HG02759 (cell line): Measurements from ENCODE around the gene BAX.

Experiments
- ATAC-seq: cut with Tn5 transposase; IDR thresholded peaks from one replicate; pipeline ENCODE4 v1.9.1; 2021; ENCODE audit warnings: mild to moderate bottlenecking, moderate library complexity; ENCODE audit not compliant: unreplicated experiment

The BAX gene

GRCh38 chr19:48977061-48977460 lies 22.4 kb downstream of the BAX start:
- no peak for ATAC-seq

- ATAC-seq = no peak
Observed at GRCh38 chr19:48982280-48982679, 27.6 kb downstream of the BAX start.

GRCh38 chr19:48985711-48986110 lies 31.0 kb downstream of the BAX start:
- ATAC-seq = no peak

- no peak for ATAC-seq
Observed at GRCh38 chr19:48986211-48986610, 31.5 kb downstream of the BAX start.

- ATAC-seq = no peak
Observed at GRCh38 chr19:48987323-48987722, 32.6 kb downstream of the BAX start.

GRCh38 chr19:48988286-48988685 lies 33.6 kb downstream of the BAX start:
- ATAC-seq = no peak

- ATAC-seq = no peak
Observed at GRCh38 chr19:48988860-48989259, 34.2 kb downstream of the BAX start.

GRCh38 chr19:48989701-48990291 lies 35.1 kb downstream of the BAX start:
- no peak for ATAC-seq

GRCh38 chr19:48990400-48990799 lies 35.7 kb downstream of the BAX start:
- ATAC-seq = no peak

- ATAC-seq = no peak
Observed at GRCh38 chr19:48991011-48991609, 36.4 kb downstream of the BAX start.

GRCh38 chr19:48991873-48992580 lies 37.4 kb downstream of the BAX start:
- no peak for ATAC-seq

GRCh38 chr19:48992581-48993174 lies 38.0 kb downstream of the BAX start:
- ATAC-seq = no peak

- ATAC-seq = peak; percentile 89
Observed at GRCh38 chr19:48993175-48994034, 38.7 kb downstream of the BAX start, which contains the start of the genes GYS1 and RUVBL2. Gene GYS1 (minus strand): TSS chr19:48993309. CDS start chr19:48993112, 197 bp downstream. Gene RUVBL2 (plus strand): TSS chr19:48993887. CDS start chr19:48993912, 25 bp downstream.

- no peak for ATAC-seq
Observed at GRCh38 chr19:48994035-48994386, 39.3 kb downstream of the BAX start.

- no peak for ATAC-seq
Observed at GRCh38 chr19:48997972-48998371, 43.3 kb downstream of the BAX start.

- ATAC-seq = no peak
Observed at GRCh38 chr19:48999481-49000325, 45.0 kb downstream of the BAX start.

- no peak for ATAC-seq
Observed at GRCh38 chr19:49004133-49004532, 49.5 kb downstream of the BAX start.

- ATAC-seq = no peak
Observed at GRCh38 chr19:49004964-49005614, 50.4 kb downstream of the BAX start.

- ATAC-seq = no peak
Observed at GRCh38 chr19:49006905-49007304, 52.2 kb downstream of the BAX start.
